ENCODE results near the gene RABAC1. TPM values are rescaled to one million over a fixed set of nuclear protein-coding genes. Genes with fewer than 3 reads are reported as not detected.

The RABAC1 gene
- total and polyA plus RNA-seq, 2 of the 8 experiments (the other 6 are each of a cell fraction or from before 2014, with no cell fraction given) = 124 to 439 TPM

DNA sequence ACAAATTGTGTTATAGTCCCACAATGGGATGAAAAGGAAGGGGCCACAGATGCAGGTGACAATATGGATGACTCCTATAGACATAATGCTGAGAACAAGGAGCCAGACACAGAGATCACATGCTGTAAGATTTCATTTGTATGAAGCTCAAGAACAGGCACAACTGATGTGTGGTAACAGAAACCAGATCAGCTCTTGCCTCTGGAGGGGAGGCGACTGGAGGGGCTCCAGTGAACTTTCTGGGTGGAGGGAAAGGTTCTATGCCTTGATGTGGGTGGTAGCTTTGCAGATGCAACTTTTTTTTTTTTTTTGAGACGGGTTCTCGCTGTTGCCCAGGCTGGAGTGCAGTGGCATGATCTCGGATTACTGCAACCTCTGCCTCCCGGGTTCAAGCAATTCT lies 6.0 kb upstream of the RABAC1 start:
- no peaks in the 10 kb centered on the region for H3K23me2 ChIP-seq (ENCODE audit: low read depth, low read length)
- H4K5ac ChIP-seq (ENCODE audit: insufficient read length, low read depth, low read length) = no peak overlapping the region
- FAIRE-seq = no peak
- no peaks in the 10 kb centered on the region for H3K27me3 ChIP-seq (replicated peaks in 1 of 4; ENCODE audit: control insufficient read depth in 3 of 4, extremely low read depth in 1 of 4, insufficient read depth in 3 of 4, low read length in 3 of 4)
- H3K27ac ChIP-seq (ENCODE audit: low read depth, low read length) = no peak overlapping the region
- no peak overlapping the region for H3K4ac ChIP-seq (replicated peaks; ENCODE audit: insufficient read length, low read depth, low read length)
- H3K36me3 ChIP-seq (ENCODE audit: control insufficient read depth in 2 of 4, insufficient read depth in 4 of 4, low read length in 3 of 4) = peaks cover 0 to 4% (median 0%) of the 10 kb centered on the region in 4 experiments; a peak in 2 of 8 replicates
- H3K56ac ChIP-seq (replicated peaks; ENCODE audit: insufficient read length, low read depth, low read length) = no peak overlapping the region
- no peaks in the 10 kb centered on the region for H3K4me1 ChIP-seq (replicated peaks in 1 of 4; ENCODE audit: control insufficient read depth in 3 of 4, insufficient read depth in 4 of 4, low read length in 3 of 4)
- WGBS, 2 experiments (ENCODE audit: extremely low coverage in 1 of 2, insufficient coverage in 1 of 2, insufficient read length in 1 of 2, insufficient replicate concordance in 2 of 2, low coverage in 1 of 2, low lambda C conversion rate in 2 of 2, missing lambda C conversion rate in 1 of 2) = 91% methylated on average over 5 of the region's 5 CpGs; no CpG with 5 or more reads in 1 of the 2 experiments
- no peaks in the 10 kb centered on the region for H4K20me1 ChIP-seq (replicated peaks in 1 of 2; ENCODE audit: control insufficient read depth in 1 of 2, insufficient read depth in 2 of 2, low read length in 2 of 2)
- no peak overlapping the region for H4K8ac ChIP-seq (ENCODE audit: extremely low read depth, insufficient read depth, low read length)
- no peak for DNase-seq (ENCODE audit: low read depth in 1 of 2, low spot score in 2 of 2)
- no peaks in the 10 kb centered on the region for H3K79me2 ChIP-seq (ENCODE audit: control insufficient read depth in 1 of 2, insufficient read depth in 2 of 2, low read length in 2 of 2)
- POLR2A ChIA-PET (ENCODE audit: partially characterized antibody) = interaction anchor here (1.0 to 2.4 kb wide), 3 partner anchors 46 to 102 kb away, joined by 3 to 6 read pairs (median 3); no protein-coding TSS in a partner anchor
- CTCF ChIA-PET (ENCODE audit: partially characterized antibody) = interaction anchor here (0.6 to 1.6 kb wide), 6 partner anchors 40 to 1432 kb away, joined by 3 to 5 read pairs (median 3); no protein-coding TSS in a partner anchor
- H2BK12ac ChIP-seq (ENCODE audit: low read depth, low read length) = no peak overlapping the region
- H2AK5ac ChIP-seq (ENCODE audit: low read depth, low read length) = no peak overlapping the region
- H3K4me3 ChIP-seq (ENCODE audit: extremely low read depth in 1 of 4, insufficient read depth in 2 of 4, low read depth in 3 of 4, low read length in 4 of 4) = no peak overlapping the region
- H2BK120ac ChIP-seq (replicated peaks; ENCODE audit: low read depth, low read length) = no peak overlapping the region
- H3K4me2 ChIP-seq (ENCODE audit: insufficient read depth in 1 of 2, low read depth in 2 of 2, low read length in 2 of 2) = no peak overlapping the region
- H3K18ac ChIP-seq (ENCODE audit: extremely low read depth, low read length) = no peak overlapping the region
- no peak overlapping the region for H2BK5ac ChIP-seq (ENCODE audit: low read depth, low read length)
- no peak overlapping the region for H2BK20ac ChIP-seq (ENCODE audit: low read length)
- H3K9ac ChIP-seq (replicated peaks in 1 of 4; ENCODE audit: extremely low read depth in 1 of 4, low read depth in 3 of 4, low read length in 3 of 4) = no peak overlapping the region
- no peaks in the 10 kb centered on the region for H3K9me3 ChIP-seq (ENCODE audit: insufficient read depth in 2 of 2, low read depth in 1 of 2, low read length in 1 of 2)
- H2BK15ac ChIP-seq (ENCODE audit: low read length) = no peak overlapping the region
- H4K91ac ChIP-seq (replicated peaks; ENCODE audit: insufficient read length, low read length) = no peak overlapping the region
- H3K79me1 ChIP-seq (ENCODE audit: low read depth, low read length) = no peaks in the 10 kb centered on the region
- no peak overlapping the region for H3K14ac ChIP-seq (ENCODE audit: insufficient read length)
- H2AFZ ChIP-seq (ENCODE audit: low read length) = no peak overlapping the region
- H3K23ac ChIP-seq (ENCODE audit: insufficient read length) = no peak overlapping the region
- TF ChIP-seq GTF2F1 (IDR thresholded peaks at IDR 0.05; ENCODE audit: borderline replicate concordance, low read depth, low read length) (no peak), KDM1A (IDR thresholded peaks at IDR 0.05; ENCODE audit: borderline replicate concordance, low read length) (no peak), JUN (IDR thresholded peaks at IDR 0.05; ENCODE audit: low read depth, low read length) (no peak), HDAC2 (IDR thresholded peaks at IDR 0.05; ENCODE audit: borderline replicate concordance in 1 of 2, low read depth in 2 of 2, low read length in 2 of 2) (no peak), POLR2A (IDR thresholded peaks at IDR 0.05; ENCODE audit: control extremely low read depth in 1 of 2, low read depth in 2 of 2, low read length in 2 of 2) (no peak), YY1 (IDR thresholded peaks at IDR 0.05; ENCODE audit: low read depth, low read length) (no peak)

All from H1 (cell line).